Mucosa of rectum (tissue), 2 donors: Measurements from ENCODE around the gene SSH3.

Experiments
- H3K27ac ChIP-seq, 2 donors: one replicate each; pipeline ENCODE4 v1.7.0; 2013; ENCODE audit warnings: inconsistent platforms in 2 of 2, low read depth in 2 of 2, low read length in 2 of 2
- H3K27me3 ChIP-seq, 2 donors: one replicate each; pipeline ENCODE4 v1.7.0; 2013; ENCODE audit warnings: low read length in 2 of 2; ENCODE audit not compliant: control insufficient read depth in 2 of 2, insufficient read depth in 2 of 2
- H3K36me3 ChIP-seq, 2 donors: one replicate each; pipeline ENCODE4 v1.7.0; 2013; ENCODE audit warnings: low read length in 2 of 2; ENCODE audit not compliant: control insufficient read depth in 2 of 2, insufficient read depth in 2 of 2
- H3K4me1 ChIP-seq, 2 donors: one replicate each; pipeline ENCODE4 v1.7.0; 2013; ENCODE audit warnings: low read length in 2 of 2, mild to moderate bottlenecking in 1 of 2; ENCODE audit not compliant: control insufficient read depth in 2 of 2, insufficient read depth in 2 of 2
- H3K4me3 ChIP-seq, 2 donors: one replicate each; pipeline ENCODE4 v1.7.0; 2013; ENCODE audit warnings: low read length in 2 of 2
- H3K9ac ChIP-seq, 2 donors: one replicate each; pipeline ENCODE4 v1.7.0; 2013; ENCODE audit warnings: low read length in 2 of 2, low read depth in 1 of 2, mild to moderate bottlenecking in 1 of 2
- H3K9me3 ChIP-seq, 2 donors: one replicate each; pipeline ENCODE4 v1.7.0; 2013; ENCODE audit warnings: low read length in 2 of 2; ENCODE audit not compliant: control insufficient read depth in 2 of 2
- donor health status: healthy.
- donor health status: Normal muscosa, but diverticular disease.

SSH3 gene

GRCh38 chr11:67304511-67305113 is 1.3 kb downstream of the SSH3 start:
- Histone ChIP-seq H3K27me3 (no peaks in the 10 kb centered on the region), H3K9me3 (no peaks in the 10 kb centered on the region), H3K4me1 (peaks cover 15 to 27% of the 10 kb centered on the region in 2 donors), H3K36me3 (peaks cover 28 to 42% of the 10 kb centered on the region in 2 donors), H3K9ac (peak overlapping the region; percentile 72 to 95), H3K4me3 (peak overlapping the region; percentile 77 to 79), H3K27ac (no peak overlapping the region)

GRCh38 chr11:67306769-67307544 is 3.6 kb downstream of the SSH3 start:
- no peak overlapping the region for H3K9ac ChIP-seq
- H3K4me3 ChIP-seq: no peak overlapping the region
- no peaks in the 10 kb centered on the region for H3K9me3 ChIP-seq
- no peaks in the 10 kb centered on the region for H3K27me3 ChIP-seq
- peaks cover 14 to 28% of the 10 kb centered on the region in 2 donors for H3K4me1 ChIP-seq
- H3K27ac ChIP-seq: no peak overlapping the region
- peaks cover 25 to 37% of the 10 kb centered on the region in 2 donors for H3K36me3 ChIP-seq

DNA sequence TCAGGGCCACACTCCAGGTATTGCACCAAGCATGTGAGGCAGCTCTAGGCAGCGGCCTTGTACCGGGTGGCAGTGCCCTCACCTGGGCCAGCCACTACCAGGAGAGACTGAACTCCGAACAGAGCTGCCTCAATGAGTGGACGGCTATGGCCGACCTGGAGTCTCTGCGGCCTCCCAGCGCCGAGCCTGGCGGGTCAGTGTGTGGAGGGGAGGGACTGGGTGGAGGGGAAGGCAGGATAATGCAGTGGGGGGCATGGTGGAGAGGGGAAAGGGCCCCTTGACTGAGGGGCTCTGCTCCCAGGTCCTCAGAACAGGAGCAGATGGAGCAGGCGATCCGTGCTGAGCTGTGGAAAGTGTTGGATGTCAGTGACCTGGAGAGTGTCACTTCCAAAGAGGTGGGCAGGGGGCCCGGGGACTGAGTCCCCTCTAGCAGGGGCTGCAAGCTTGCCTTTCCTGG is 4.2 kb downstream of the SSH3 start:
- no peak overlapping the region for H3K27ac ChIP-seq
- H3K36me3 ChIP-seq: peaks cover 25 to 37% of the 10 kb centered on the region in 2 donors
- H3K4me3 ChIP-seq: no peak overlapping the region
- no peaks in the 10 kb centered on the region for H3K9me3 ChIP-seq
- H3K27me3 ChIP-seq: no peaks in the 10 kb centered on the region
- H3K4me1 ChIP-seq: peaks cover 15 to 28% of the 10 kb centered on the region in 2 donors
- H3K9ac ChIP-seq: no peak overlapping the region

- no peak overlapping the region for H3K9ac ChIP-seq
- H3K27ac ChIP-seq: no peak overlapping the region
- peaks cover 21 to 32% of the 10 kb centered on the region in 2 donors for H3K4me1 ChIP-seq
- H3K27me3 ChIP-seq: no peaks in the 10 kb centered on the region
- no peaks in the 10 kb centered on the region for H3K9me3 ChIP-seq
- H3K4me3 ChIP-seq: no peak overlapping the region
- peaks cover 25 to 37% of the 10 kb centered on the region in 2 donors for H3K36me3 ChIP-seq
Measured at GRCh38 chr11:67308031-67308866, 4.9 kb downstream of the SSH3 start.

GRCh38 chr11:67309166-67309565 is 5.8 kb downstream of the SSH3 start:
- H3K4me3 ChIP-seq: no peak overlapping the region
- H3K9me3 ChIP-seq: no peaks in the 10 kb centered on the region
- no peak overlapping the region for H3K27ac ChIP-seq
- peaks cover 23 to 37% of the 10 kb centered on the region in 2 donors for H3K4me1 ChIP-seq
- peaks cover 25 to 37% of the 10 kb centered on the region in 2 donors for H3K36me3 ChIP-seq
- H3K9ac ChIP-seq: no peak overlapping the region
- no peaks in the 10 kb centered on the region for H3K27me3 ChIP-seq

GRCh38 chr11:67309661-67310061 is 6.3 kb downstream of the SSH3 start:
- H3K36me3 ChIP-seq: peaks cover 25 to 37% of the 10 kb centered on the region in 2 donors
- H3K4me1 ChIP-seq: peaks cover 18 to 35% of the 10 kb centered on the region in 2 donors
- no peaks in the 10 kb centered on the region for H3K9me3 ChIP-seq
- no peak overlapping the region for H3K27ac ChIP-seq
- H3K4me3 ChIP-seq: no peak overlapping the region
- no peak overlapping the region for H3K9ac ChIP-seq
- no peaks in the 10 kb centered on the region for H3K27me3 ChIP-seq

DNA sequence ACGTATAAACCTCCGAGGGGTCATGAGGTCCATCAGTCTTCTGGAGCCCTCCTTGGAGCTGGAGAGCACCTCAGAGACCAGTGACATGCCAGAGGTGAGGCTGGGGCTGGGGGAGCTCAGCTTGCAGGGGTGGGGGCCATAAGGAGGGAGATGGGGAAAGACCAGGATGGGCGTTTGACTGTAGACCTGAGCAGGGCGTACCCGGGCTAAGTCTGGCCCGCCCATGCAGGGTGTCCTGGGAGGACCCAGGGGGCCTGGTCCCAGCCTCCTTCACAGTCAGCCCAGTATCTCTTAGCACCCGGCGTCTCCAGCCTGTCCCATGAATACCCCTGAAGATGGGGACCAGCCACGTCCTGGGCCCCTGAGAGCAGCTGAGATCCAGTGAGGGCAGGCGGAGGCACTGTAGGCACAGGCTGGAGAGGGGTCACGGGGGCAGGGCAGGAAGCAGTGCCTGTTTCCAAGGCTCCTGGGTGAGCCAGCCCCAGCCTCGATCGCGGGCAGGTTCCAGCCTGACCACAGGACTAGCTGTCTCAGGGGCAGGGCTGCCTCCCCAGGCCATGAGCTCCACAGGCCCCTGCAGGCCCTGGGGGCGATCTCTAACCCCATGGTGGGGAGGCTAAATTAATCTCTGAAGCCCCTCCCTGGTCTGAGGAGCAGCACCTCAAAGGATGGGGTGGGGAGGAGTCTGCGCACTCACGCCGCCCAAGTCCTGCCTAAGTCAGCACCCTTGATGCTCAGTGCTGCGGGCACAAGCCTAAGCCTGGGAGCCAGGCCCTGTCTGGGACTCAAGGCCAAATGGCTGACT is 7.1 kb downstream of the SSH3 start:
- Histone ChIP-seq H3K9me3 (no peaks in the 10 kb centered on the region), H3K4me3 (no peak overlapping the region), H3K27me3 (no peaks in the 10 kb centered on the region), H3K36me3 (peaks cover 25 to 37% of the 10 kb centered on the region in 2 donors), H3K9ac (no peak overlapping the region), H3K4me1 (peaks cover 15 to 31% of the 10 kb centered on the region in 2 donors), H3K27ac (no peak overlapping the region)

DNA sequence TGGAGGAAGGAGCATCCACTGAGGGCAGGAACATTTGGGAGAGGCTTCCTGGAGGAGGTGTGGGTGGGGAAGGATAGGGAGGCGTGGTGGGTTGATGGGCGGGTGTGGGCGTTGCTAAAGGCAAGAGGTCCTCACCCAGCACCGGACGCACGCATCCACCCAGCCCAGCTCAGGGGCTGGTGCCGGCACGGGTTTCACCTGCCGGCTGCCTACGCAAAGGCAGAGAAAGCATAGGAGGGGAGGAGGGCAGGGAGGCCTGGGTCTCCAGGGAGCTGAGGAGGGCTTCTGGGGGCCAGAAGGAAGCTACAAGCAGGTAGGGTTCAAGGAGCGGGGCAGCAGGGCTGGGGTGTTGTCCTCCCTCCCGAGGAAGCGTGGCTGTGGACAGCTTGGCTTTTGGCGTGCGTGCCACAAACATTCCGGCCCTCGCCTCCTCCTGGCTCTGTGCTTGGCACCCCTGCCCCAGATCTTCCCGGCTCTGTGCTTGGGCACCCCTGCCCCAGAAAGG is 7.8 kb downstream of the SSH3 start:
- peaks cover 25 to 37% of the 10 kb centered on the region in 2 donors for H3K36me3 ChIP-seq

GRCh38 chr11:67311556-67312082 is 8.3 kb downstream of the SSH3 start:
- peaks cover 25 to 36% of the 10 kb centered on the region in 2 donors for H3K36me3 ChIP-seq
- H3K9me3 ChIP-seq: no peaks in the 10 kb centered on the region
- H3K4me3 ChIP-seq: no peak overlapping the region
- peaks cover 15 to 31% of the 10 kb centered on the region in 2 donors for H3K4me1 ChIP-seq
- no peaks in the 10 kb centered on the region for H3K27me3 ChIP-seq
- peak overlapping the region; percentile 87 to 93 for H3K27ac ChIP-seq
- peak overlapping the region in 1 of 2 donors; percentile 74 for H3K9ac ChIP-seq

More for the DNA sequence above, 7.8 kb downstream of the SSH3 start:
- peaks cover 15 to 31% of the 10 kb centered on the region in 2 donors for H3K4me1 ChIP-seq
- H3K4me3 ChIP-seq: no peak overlapping the region
- no peaks in the 10 kb centered on the region for H3K9me3 ChIP-seq
- no peaks in the 10 kb centered on the region for H3K27me3 ChIP-seq
- peak overlapping the region in 1 of 2 donors; percentile 74 for H3K9ac ChIP-seq
- peak overlapping the region; percentile 87 to 93 for H3K27ac ChIP-seq
